SJSA1 (cell line): Measurements from ENCODE around the gene EEF1B2. TPM values are rescaled to one million over a fixed set of nuclear protein-coding genes. Genes with fewer than 3 reads are reported as not detected.
A peak's percentile ranks its signal among the peaks of the same experiment; 100 is the strongest.
"Not testable (repeated sequence)": the region's sequence is repeated elsewhere in the genome, so short reads cannot be mapped to it uniquely, and the experiment has no call there.

ENCODE experiments used
- DNase-seq, 2 experiments: peaks; one replicate each; pipeline ENCODE4 v3.0.0-alpha.2; 2015 to 2020; ENCODE audit warnings: low spot score in 2 of 2, low read depth in 1 of 2
- H3K27ac ChIP-seq: fragments of 250-450 bp; sonication (Bioruptor Pico); 2 replicates; pipeline ENCODE4 v1.5.1; 2020; ENCODE audit warnings: mild to moderate bottlenecking, moderate library complexity
- H3K27me3 ChIP-seq: fragments of 250-450 bp; sonication (Bioruptor Pico); replicated peaks from 2 replicates; pipeline ENCODE4 v1.5.1; 2020; ENCODE audit warnings: mild to moderate bottlenecking, moderate library complexity
- H3K36me3 ChIP-seq: fragments of 250-450 bp; sonication (Bioruptor Pico); 2 replicates; pipeline ENCODE4 v1.5.1; 2020; ENCODE audit warnings: mild to moderate bottlenecking
- H3K4me1 ChIP-seq: fragments of 250-450 bp; sonication (Bioruptor Pico); replicated peaks from 2 replicates; pipeline ENCODE4 v1.6.1; 2021; ENCODE audit warnings: mild to moderate bottlenecking
- H3K4me3 ChIP-seq: fragments of 250-450 bp; sonication (Bioruptor Pico); 2 replicates; pipeline ENCODE4 v1.5.1; 2020; ENCODE audit warnings: mild to moderate bottlenecking
- H3K9me3 ChIP-seq: fragments of 250-450 bp; sonication (Bioruptor Pico); replicated peaks from 2 replicates; pipeline ENCODE4 v1.5.1; 2020; ENCODE audit warnings: mild to moderate bottlenecking
- total RNA-seq: library from RNA; depleted of rRNA; stranded (reverse); fragments of >200 nt; shearing (Covaris generic); gene quantifications from 2 replicates; pipeline ENCODE4 v1.2.3, GENCODE V29; 2014

Gene EEF1B2
- total RNA-seq, 1 experiment from 2014 or later: 474 TPM

- DNase-seq, H3K27me3 ChIP-seq, H3K27ac ChIP-seq, H3K36me3 ChIP-seq, H3K4me1 ChIP-seq, H3K9me3 ChIP-seq, H3K4me3 ChIP-seq: not testable (repeated sequence)
Measured at GRCh38 chr2:206181526-206181925, 21.8 kb downstream of the EEF1B2 start.

- H3K4me1 ChIP-seq: no peaks in the 10 kb centered on the region
- H3K27ac ChIP-seq: no peak overlapping the region
- H3K27me3 ChIP-seq: no peaks in the 10 kb centered on the region
- H3K36me3 ChIP-seq: no peaks in the 10 kb centered on the region
- no peaks in the 10 kb centered on the region for H3K9me3 ChIP-seq
- H3K4me3 ChIP-seq: no peak overlapping the region
- DNase-seq: no peak
Measured at GRCh38 chr2:206189691-206190090, 30.0 kb downstream of the EEF1B2 start.

GRCh38 chr2:206190111-206190510 lies 30.4 kb downstream of the EEF1B2 start:
- Histone ChIP-seq H3K4me3 (no peak overlapping the region), H3K27ac (no peak overlapping the region), H3K9me3 (no peaks in the 10 kb centered on the region), H3K27me3 (no peaks in the 10 kb centered on the region), H3K36me3 (no peaks in the 10 kb centered on the region), H3K4me1 (no peaks in the 10 kb centered on the region)
- DNase-seq: no peak

GRCh38 chr2:206190689-206191088 lies 31.0 kb downstream of the EEF1B2 start:
- Histone ChIP-seq H3K36me3 (no peaks in the 10 kb centered on the region), H3K4me3 (no peak overlapping the region), H3K4me1 (no peaks in the 10 kb centered on the region), H3K27me3 (no peaks in the 10 kb centered on the region), H3K27ac (no peak overlapping the region), H3K9me3 (no peaks in the 10 kb centered on the region)
- DNase-seq: no peak

GRCh38 chr2:206192157-206192556 lies 32.5 kb downstream of the EEF1B2 start:
- no peak for DNase-seq
- Histone ChIP-seq H3K4me1 (no peaks in the 10 kb centered on the region), H3K27me3 (no peaks in the 10 kb centered on the region), H3K9me3 (no peaks in the 10 kb centered on the region), H3K36me3 (no peaks in the 10 kb centered on the region), H3K27ac (no peak overlapping the region), H3K4me3 (no peak overlapping the region)

- Histone ChIP-seq H3K4me3 (no peak overlapping the region), H3K9me3 (no peaks in the 10 kb centered on the region), H3K4me1 (peaks cover 4% of the 10 kb centered on the region), H3K27ac (no peak overlapping the region), H3K36me3 (no peaks in the 10 kb centered on the region), H3K27me3 (no peaks in the 10 kb centered on the region)
- no peak for DNase-seq
Measured at GRCh38 chr2:206193671-206194357, 34.1 kb downstream of the EEF1B2 start.

GRCh38 chr2:206198677-206199076 lies 39.0 kb downstream of the EEF1B2 start:
- H3K36me3 ChIP-seq: peaks cover 4% of the 10 kb centered on the region; the same call in 1 of the 2 replicates
- H3K4me3 ChIP-seq: no peak overlapping the region
- DNase-seq: no peak
- no peak overlapping the region for H3K27ac ChIP-seq
- H3K9me3 ChIP-seq: no peaks in the 10 kb centered on the region
- peaks cover 8% of the 10 kb centered on the region for H3K4me1 ChIP-seq
- no peaks in the 10 kb centered on the region for H3K27me3 ChIP-seq

GRCh38 chr2:206201075-206201848 lies 41.6 kb downstream of the EEF1B2 start:
- no peak overlapping the region for H3K27ac ChIP-seq
- H3K9me3 ChIP-seq: no peaks in the 10 kb centered on the region
- peaks cover 14% of the 10 kb centered on the region for H3K36me3 ChIP-seq
- peaks cover 8% of the 10 kb centered on the region for H3K4me1 ChIP-seq
- no peaks in the 10 kb centered on the region; the same call in 1 of the 2 replicates for H3K27me3 ChIP-seq
- no peak for DNase-seq
- H3K4me3 ChIP-seq: no peak overlapping the region

GRCh38 chr2:206202446-206202845 lies 42.8 kb downstream of the EEF1B2 start:
- Histone ChIP-seq H3K4me1 (peaks cover 8% of the 10 kb centered on the region), H3K36me3 (peaks cover 14% of the 10 kb centered on the region), H3K27ac (no peak overlapping the region), H3K4me3 (no peak overlapping the region), H3K9me3 (no peaks in the 10 kb centered on the region), H3K27me3 (no peaks in the 10 kb centered on the region; the same call in 1 of the 2 replicates)
- DNase-seq: no peak

GRCh38 chr2:206203331-206203730 lies 43.6 kb downstream of the EEF1B2 start:
- peaks cover 8% of the 10 kb centered on the region for H3K4me1 ChIP-seq
- no peaks in the 10 kb centered on the region for H3K9me3 ChIP-seq
- H3K27me3 ChIP-seq: no peaks in the 10 kb centered on the region; the same call in 1 of the 2 replicates
- no peak for DNase-seq
- no peak overlapping the region for H3K4me3 ChIP-seq
- peaks cover 18% of the 10 kb centered on the region for H3K36me3 ChIP-seq
- H3K27ac ChIP-seq: no peak overlapping the region

- Histone ChIP-seq H3K27ac (no peak overlapping the region), H3K4me3 (no peak overlapping the region), H3K9me3 (no peaks in the 10 kb centered on the region), H3K36me3 (peaks cover 18% of the 10 kb centered on the region), H3K4me1 (no peaks in the 10 kb centered on the region), H3K27me3 (no peaks in the 10 kb centered on the region; the same call in 1 of the 2 replicates)
- no peak for DNase-seq
Measured at GRCh38 chr2:206204710-206205109, 45.0 kb downstream of the EEF1B2 start.

GRCh38 chr2:206207316-206207715 lies 47.6 kb downstream of the EEF1B2 start:
- Histone ChIP-seq H3K36me3 (peaks cover 18% of the 10 kb centered on the region), H3K4me1 (peaks cover 11% of the 10 kb centered on the region)
- not testable (repeated sequence) for H3K4me3 ChIP-seq, H3K9me3 ChIP-seq, H3K27ac ChIP-seq, H3K27me3 ChIP-seq, DNase-seq

GRCh38 chr2:206208900-206209299 lies 49.2 kb downstream of the EEF1B2 start:
- no peak overlapping the region for H3K4me3 ChIP-seq
- no peaks in the 10 kb centered on the region; the same call in 1 of the 2 replicates for H3K27me3 ChIP-seq
- H3K9me3 ChIP-seq: no peaks in the 10 kb centered on the region
- H3K4me1 ChIP-seq: peaks cover 16% of the 10 kb centered on the region
- H3K27ac ChIP-seq: no peak overlapping the region
- DNase-seq: no peak
- H3K36me3 ChIP-seq: peaks cover 18% of the 10 kb centered on the region

GRCh38 chr2:206211657-206212255 lies 52.1 kb downstream of the EEF1B2 start:
- peaks cover 8% of the 10 kb centered on the region for H3K36me3 ChIP-seq
- peak; percentile 52 to 55 for DNase-seq
- H3K4me3 ChIP-seq: peak overlapping the region; percentile 40
- H3K4me1 ChIP-seq: peaks cover 20% of the 10 kb centered on the region
- H3K27ac ChIP-seq: peak overlapping the region; percentile 91
- no peaks in the 10 kb centered on the region for H3K27me3 ChIP-seq
- H3K9me3 ChIP-seq: no peaks in the 10 kb centered on the region
